ENCODE data around the gene LRP1.

LRP1 gene

GRCh38 chr12:57191410-57191809, 63.1 kb downstream of the LRP1 start:
- no peak for DNase-seq (ENCODE audit: low read depth)
- no peak overlapping the region for H3K4me3 ChIP-seq (ENCODE audit: low read depth, low read length)
- TF ChIP-seq CTCF (IDR thresholded peaks at IDR 0.05; ENCODE audit: control insufficient read depth, extremely low read depth, insufficient read depth) = no peak

- H3K4me3 ChIP-seq (ENCODE audit: low read depth, low read length) = no peak overlapping the region
- TF ChIP-seq CTCF (IDR thresholded peaks at IDR 0.05; ENCODE audit: control insufficient read depth, extremely low read depth, insufficient read depth) = no peak
- no peak for DNase-seq (ENCODE audit: low read depth)
Measured at GRCh38 chr12:57192920-57193319, 64.6 kb downstream of the LRP1 start.

GRCh38 chr12:57193706-57194245, 65.5 kb downstream of the LRP1 start:
- no peak for DNase-seq (ENCODE audit: low read depth)

GRCh38 chr12:57194253-57194652, 66.0 kb downstream of the LRP1 start:
- no peak overlapping the region for H3K4me3 ChIP-seq (ENCODE audit: low read depth, low read length)
- no peak for TF ChIP-seq CTCF (IDR thresholded peaks at IDR 0.05; ENCODE audit: control insufficient read depth, extremely low read depth, insufficient read depth)
- no peak for DNase-seq (ENCODE audit: low read depth)

More at GRCh38 chr12:57193706-57194245, 65.5 kb downstream of the LRP1 start:
- no peak for TF ChIP-seq CTCF (IDR thresholded peaks at IDR 0.05; ENCODE audit: control insufficient read depth, extremely low read depth, insufficient read depth)
- H3K4me3 ChIP-seq (ENCODE audit: low read depth, low read length) = no peak overlapping the region

- no peak for TF ChIP-seq CTCF (IDR thresholded peaks at IDR 0.05; ENCODE audit: control insufficient read depth, extremely low read depth, insufficient read depth)
- DNase-seq (ENCODE audit: low read depth) = no peak
- no peak overlapping the region for H3K4me3 ChIP-seq (ENCODE audit: low read depth, low read length)
Measured at GRCh38 chr12:57195186-57195585, 66.9 kb downstream of the LRP1 start.

- DNase-seq (ENCODE audit: low read depth) = no peak
- no peak for TF ChIP-seq CTCF (IDR thresholded peaks at IDR 0.05; ENCODE audit: control insufficient read depth, extremely low read depth, insufficient read depth)
- H3K4me3 ChIP-seq (ENCODE audit: low read depth, low read length) = no peak overlapping the region
Measured at GRCh38 chr12:57195611-57196371, 67.5 kb downstream of the LRP1 start.

GRCh38 chr12:57196439-57196838, 68.2 kb downstream of the LRP1 start:
- TF ChIP-seq CTCF (IDR thresholded peaks at IDR 0.05; ENCODE audit: control insufficient read depth, extremely low read depth, insufficient read depth) = no peak
- no peak for DNase-seq (ENCODE audit: low read depth)
- no peak overlapping the region for H3K4me3 ChIP-seq (ENCODE audit: low read depth, low read length)

Data from LNCaP clone FGC (cell line).